K562 (cell line): ENCODE data around the gene RPRD1B. TPM values are rescaled to one million over a fixed set of nuclear protein-coding genes. Genes with fewer than 3 reads are reported as not detected.

Experiments used
- GABPA ChIP-seq: fragments of 200-800 bp; sonication (Bioruptor generic); conservative IDR thresholded peaks from 2 replicates; pipeline ENCODE4 v1.6.1; 2016; ENCODE audit warnings: low read depth, missing genetic modification characterization, missing compliant biosample characterization
- HDAC6 ChIP-seq: IDR thresholded peaks from 2 replicates; pipeline ENCODE4 v1.6.1; 2012; ENCODE audit warnings: low read depth, mild to moderate bottlenecking, control low read depth, inconsistent platforms, low read length, moderate library complexity
- HMG20B ChIP-seq: fragments of 250-450 bp; sonication (Bioruptor Pico); IDR thresholded peaks from 2 replicates; pipeline ENCODE4 v1.5.0; 2021; ENCODE audit warnings: mild to moderate bottlenecking
- PCBP2 ChIP-seq: fragments of 200-400 bp; formaldehyde crosslinking; IDR thresholded peaks from 2 replicates; pipeline ENCODE4 v1.6.1; 2018; ENCODE audit warnings: low read length, low read depth, mild to moderate bottlenecking, moderate library complexity; ENCODE audit not compliant: poor library complexity, severe bottlenecking
- RBM25 ChIP-seq: fragments of 200-400 bp; formaldehyde crosslinking; IDR thresholded peaks from 2 replicates; pipeline ENCODE4 v1.6.1; 2018; ENCODE audit warnings: low read length, low read depth, moderate library complexity; ENCODE audit not compliant: severe bottlenecking
- SRF ChIP-seq, 2 experiments: fragments of 250-450, 450-650 bp in 1 of 2; sonication (Bioruptor Pico) in 1 of 2; sonication (generic) in 1 of 2; formaldehyde crosslinking; IDR thresholded peaks; 2 replicates each; pipeline versions ENCODE4 v1.5.0 to v1.5.1; 2020 to 2022; ENCODE audit warnings: mild to moderate bottlenecking in 1 of 2, missing genetic modification reagents in 1 of 2
- ZNF253 ChIP-seq: fragments of 250-450 bp; sonication (Bioruptor Pico); conservative IDR thresholded peaks from 2 replicates; pipeline ENCODE4 v1.6.1; 2021; ENCODE audit warnings: mild to moderate bottlenecking
- ZNF263 ChIP-seq: sonication (generic); formaldehyde crosslinking; IDR thresholded peaks from 2 replicates; pipeline ENCODE4 v1.8.0; 2022; ENCODE audit warnings: mild to moderate bottlenecking, missing genetic modification reagents, borderline replicate concordance
- ZNF584 ChIP-seq: fragments of 200-800 bp; sonication (Bioruptor generic); IDR thresholded peaks from 2 replicates; pipeline ENCODE4 v1.6.1; 2016; ENCODE audit warnings: low read depth, mild to moderate bottlenecking, missing genetic modification characterization, missing compliant biosample characterization
- polyA plus RNA-seq, 8 experiments: library from polyadenylated mRNA; depleted of rRNA in 4 of 8; stranded (reverse) in 5 of 8; unstranded in 3 of 8; fragments of >200 nt; fragmentation: Nextera tagmentation in 2 of 8; fragmentation: Illumina TruSeq in 1 of 8; extraction: Ambion mirVana in 2 of 8; extraction: Trizol in 1 of 8; gene quantifications; 2 replicates each; pipeline versions ENCODE4 v1.2.1 to v1.2.3, GENCODE V29; 2011 to 2014; ENCODE audit warnings: inconsistent platforms in 1 of 8, missing spikeins in 1 of 8
- total RNA-seq, 7 experiments: library from RNA; depleted of rRNA in 6 of 7; stranded (reverse); fragments of >200 nt in 6 of 7; fragmentation: Illumina TruSeq in 2 of 7; extraction: Trizol in 2 of 7; gene quantifications; 2 replicates each; pipeline versions ENCODE4 v1.2.1 to v1.2.3, GENCODE V29; 2011 to 2021; ENCODE audit warnings: low replicate concordance in 1 of 7
- TF ChIP-seq, protein P1 (sequence below): sonication (generic); formaldehyde crosslinking; IDR thresholded peaks from 2 replicates; pipeline ENCODE4 v1.8.0; 2022; ENCODE audit warnings: mild to moderate bottlenecking, missing genetic modification reagents
- TF ChIP-seq, protein P2 (sequence below): fragments of 200-600 bp; sonication (generic); IDR thresholded peaks from one replicate; pipeline ENCODE4 v1.6.1; 2012; ENCODE audit warnings: mild to moderate bottlenecking, low read depth, low read length, inconsistent platforms

The RPRD1B gene
- total and polyA plus RNA-seq, 9 of the 15 experiments (the other 6 are each of a cell fraction or from before 2014, with no cell fraction given) = 5.5 to 43.0 (median 24.4) TPM

DNA sequence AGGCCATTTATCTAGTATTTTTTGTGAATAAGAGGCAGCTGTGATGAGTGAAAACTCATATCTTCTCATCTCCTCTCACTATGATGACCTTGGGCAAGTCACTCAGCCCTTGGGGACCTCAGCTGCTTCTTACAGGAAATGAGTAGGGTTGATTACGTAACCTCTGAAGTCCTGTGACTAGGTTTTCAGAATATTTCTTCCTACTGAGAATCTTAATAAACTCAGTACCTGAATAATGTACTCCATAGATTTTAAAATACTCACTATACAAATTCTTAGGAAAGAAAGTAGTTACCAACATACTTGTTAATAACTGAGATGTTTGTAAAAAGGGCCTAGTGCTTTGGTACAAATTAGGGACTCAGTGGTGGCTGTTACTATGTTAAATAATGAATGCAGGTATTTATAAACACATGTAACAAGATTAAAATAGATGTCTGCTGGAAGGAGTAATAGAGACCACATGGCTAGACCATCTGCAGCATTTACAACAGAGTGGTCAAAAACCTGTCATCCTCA, 60.9 kb downstream of the RPRD1B start (continued):
- TF ChIP-seq, protein P1, sequence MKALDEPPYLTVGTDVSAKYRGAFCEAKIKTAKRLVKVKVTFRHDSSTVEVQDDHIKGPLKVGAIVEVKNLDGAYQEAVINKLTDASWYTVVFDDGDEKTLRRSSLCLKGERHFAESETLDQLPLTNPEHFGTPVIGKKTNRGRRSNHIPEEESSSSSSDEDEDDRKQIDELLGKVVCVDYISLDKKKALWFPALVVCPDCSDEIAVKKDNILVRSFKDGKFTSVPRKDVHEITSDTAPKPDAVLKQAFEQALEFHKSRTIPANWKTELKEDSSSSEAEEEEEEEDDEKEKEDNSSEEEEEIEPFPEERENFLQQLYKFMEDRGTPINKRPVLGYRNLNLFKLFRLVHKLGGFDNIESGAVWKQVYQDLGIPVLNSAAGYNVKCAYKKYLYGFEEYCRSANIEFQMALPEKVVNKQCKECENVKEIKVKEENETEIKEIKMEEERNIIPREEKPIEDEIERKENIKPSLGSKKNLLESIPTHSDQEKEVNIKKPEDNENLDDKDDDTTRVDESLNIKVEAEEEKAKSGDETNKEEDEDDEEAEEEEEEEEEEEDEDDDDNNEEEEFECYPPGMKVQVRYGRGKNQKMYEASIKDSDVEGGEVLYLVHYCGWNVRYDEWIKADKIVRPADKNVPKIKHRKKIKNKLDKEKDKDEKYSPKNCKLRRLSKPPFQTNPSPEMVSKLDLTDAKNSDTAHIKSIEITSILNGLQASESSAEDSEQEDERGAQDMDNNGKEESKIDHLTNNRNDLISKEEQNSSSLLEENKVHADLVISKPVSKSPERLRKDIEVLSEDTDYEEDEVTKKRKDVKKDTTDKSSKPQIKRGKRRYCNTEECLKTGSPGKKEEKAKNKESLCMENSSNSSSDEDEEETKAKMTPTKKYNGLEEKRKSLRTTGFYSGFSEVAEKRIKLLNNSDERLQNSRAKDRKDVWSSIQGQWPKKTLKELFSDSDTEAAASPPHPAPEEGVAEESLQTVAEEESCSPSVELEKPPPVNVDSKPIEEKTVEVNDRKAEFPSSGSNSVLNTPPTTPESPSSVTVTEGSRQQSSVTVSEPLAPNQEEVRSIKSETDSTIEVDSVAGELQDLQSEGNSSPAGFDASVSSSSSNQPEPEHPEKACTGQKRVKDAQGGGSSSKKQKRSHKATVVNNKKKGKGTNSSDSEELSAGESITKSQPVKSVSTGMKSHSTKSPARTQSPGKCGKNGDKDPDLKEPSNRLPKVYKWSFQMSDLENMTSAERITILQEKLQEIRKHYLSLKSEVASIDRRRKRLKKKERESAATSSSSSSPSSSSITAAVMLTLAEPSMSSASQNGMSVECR (CRISPR knock-in tag) = no peak
- TF ChIP-seq GABPA (tag) = peak; percentile 69
- no peak for TF ChIP-seq HDAC6
- no peak for TF ChIP-seq ZNF263 (CRISPR knock-in tag)
- TF ChIP-seq ZNF584 = peak; percentile 73
- TF ChIP-seq HMG20B (CRISPR knock-in tag) = no peak
- TF ChIP-seq PCBP2 = no peak
- TF ChIP-seq, protein P2, sequence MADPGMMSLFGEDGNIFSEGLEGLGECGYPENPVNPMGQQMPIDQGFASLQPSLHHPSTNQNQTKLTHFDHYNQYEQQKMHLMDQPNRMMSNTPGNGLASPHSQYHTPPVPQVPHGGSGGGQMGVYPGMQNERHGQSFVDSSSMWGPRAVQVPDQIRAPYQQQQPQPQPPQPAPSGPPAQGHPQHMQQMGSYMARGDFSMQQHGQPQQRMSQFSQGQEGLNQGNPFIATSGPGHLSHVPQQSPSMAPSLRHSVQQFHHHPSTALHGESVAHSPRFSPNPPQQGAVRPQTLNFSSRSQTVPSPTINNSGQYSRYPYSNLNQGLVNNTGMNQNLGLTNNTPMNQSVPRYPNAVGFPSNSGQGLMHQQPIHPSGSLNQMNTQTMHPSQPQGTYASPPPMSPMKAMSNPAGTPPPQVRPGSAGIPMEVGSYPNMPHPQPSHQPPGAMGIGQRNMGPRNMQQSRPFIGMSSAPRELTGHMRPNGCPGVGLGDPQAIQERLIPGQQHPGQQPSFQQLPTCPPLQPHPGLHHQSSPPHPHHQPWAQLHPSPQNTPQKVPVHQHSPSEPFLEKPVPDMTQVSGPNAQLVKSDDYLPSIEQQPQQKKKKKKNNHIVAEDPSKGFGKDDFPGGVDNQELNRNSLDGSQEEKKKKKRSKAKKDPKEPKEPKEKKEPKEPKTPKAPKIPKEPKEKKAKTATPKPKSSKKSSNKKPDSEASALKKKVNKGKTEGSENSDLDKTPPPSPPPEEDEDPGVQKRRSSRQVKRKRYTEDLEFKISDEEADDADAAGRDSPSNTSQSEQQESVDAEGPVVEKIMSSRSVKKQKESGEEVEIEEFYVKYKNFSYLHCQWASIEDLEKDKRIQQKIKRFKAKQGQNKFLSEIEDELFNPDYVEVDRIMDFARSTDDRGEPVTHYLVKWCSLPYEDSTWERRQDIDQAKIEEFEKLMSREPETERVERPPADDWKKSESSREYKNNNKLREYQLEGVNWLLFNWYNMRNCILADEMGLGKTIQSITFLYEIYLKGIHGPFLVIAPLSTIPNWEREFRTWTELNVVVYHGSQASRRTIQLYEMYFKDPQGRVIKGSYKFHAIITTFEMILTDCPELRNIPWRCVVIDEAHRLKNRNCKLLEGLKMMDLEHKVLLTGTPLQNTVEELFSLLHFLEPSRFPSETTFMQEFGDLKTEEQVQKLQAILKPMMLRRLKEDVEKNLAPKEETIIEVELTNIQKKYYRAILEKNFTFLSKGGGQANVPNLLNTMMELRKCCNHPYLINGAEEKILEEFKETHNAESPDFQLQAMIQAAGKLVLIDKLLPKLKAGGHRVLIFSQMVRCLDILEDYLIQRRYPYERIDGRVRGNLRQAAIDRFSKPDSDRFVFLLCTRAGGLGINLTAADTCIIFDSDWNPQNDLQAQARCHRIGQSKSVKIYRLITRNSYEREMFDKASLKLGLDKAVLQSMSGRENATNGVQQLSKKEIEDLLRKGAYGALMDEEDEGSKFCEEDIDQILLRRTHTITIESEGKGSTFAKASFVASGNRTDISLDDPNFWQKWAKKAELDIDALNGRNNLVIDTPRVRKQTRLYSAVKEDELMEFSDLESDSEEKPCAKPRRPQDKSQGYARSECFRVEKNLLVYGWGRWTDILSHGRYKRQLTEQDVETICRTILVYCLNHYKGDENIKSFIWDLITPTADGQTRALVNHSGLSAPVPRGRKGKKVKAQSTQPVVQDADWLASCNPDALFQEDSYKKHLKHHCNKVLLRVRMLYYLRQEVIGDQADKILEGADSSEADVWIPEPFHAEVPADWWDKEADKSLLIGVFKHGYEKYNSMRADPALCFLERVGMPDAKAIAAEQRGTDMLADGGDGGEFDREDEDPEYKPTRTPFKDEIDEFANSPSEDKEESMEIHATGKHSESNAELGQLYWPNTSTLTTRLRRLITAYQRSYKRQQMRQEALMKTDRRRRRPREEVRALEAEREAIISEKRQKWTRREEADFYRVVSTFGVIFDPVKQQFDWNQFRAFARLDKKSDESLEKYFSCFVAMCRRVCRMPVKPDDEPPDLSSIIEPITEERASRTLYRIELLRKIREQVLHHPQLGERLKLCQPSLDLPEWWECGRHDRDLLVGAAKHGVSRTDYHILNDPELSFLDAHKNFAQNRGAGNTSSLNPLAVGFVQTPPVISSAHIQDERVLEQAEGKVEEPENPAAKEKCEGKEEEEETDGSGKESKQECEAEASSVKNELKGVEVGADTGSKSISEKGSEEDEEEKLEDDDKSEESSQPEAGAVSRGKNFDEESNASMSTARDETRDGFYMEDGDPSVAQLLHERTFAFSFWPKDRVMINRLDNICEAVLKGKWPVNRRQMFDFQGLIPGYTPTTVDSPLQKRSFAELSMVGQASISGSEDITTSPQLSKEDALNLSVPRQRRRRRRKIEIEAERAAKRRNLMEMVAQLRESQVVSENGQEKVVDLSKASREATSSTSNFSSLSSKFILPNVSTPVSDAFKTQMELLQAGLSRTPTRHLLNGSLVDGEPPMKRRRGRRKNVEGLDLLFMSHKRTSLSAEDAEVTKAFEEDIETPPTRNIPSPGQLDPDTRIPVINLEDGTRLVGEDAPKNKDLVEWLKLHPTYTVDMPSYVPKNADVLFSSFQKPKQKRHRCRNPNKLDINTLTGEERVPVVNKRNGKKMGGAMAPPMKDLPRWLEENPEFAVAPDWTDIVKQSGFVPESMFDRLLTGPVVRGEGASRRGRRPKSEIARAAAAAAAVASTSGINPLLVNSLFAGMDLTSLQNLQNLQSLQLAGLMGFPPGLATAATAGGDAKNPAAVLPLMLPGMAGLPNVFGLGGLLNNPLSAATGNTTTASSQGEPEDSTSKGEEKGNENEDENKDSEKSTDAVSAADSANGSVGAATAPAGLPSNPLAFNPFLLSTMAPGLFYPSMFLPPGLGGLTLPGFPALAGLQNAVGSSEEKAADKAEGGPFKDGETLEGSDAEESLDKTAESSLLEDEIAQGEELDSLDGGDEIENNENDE = no peak
- TF ChIP-seq ZNF253 = no peak
- TF ChIP-seq SRF (CRISPR knock-in tag; IDR thresholded peaks at IDR 0.05) = no peak
- no peak for TF ChIP-seq RBM25
